Colonic mucosa (tissue), 4 donors: ENCODE results near the gene HSPA1A. TPM values are rescaled to one million over a fixed set of nuclear protein-coding genes. Genes with fewer than 3 reads are reported as not detected.
"Not testable (repeated sequence)": the region's sequence is repeated elsewhere in the genome, so short reads cannot be mapped to it uniquely, and the experiment has no call there.

Experiments
- DNase-seq: peaks from one replicate; pipeline ENCODE4 v3.0.0-alpha.2; 2020
- H3K27ac ChIP-seq: fragments of 200-600 bp; one replicate; pipeline ENCODE4 v1.8.0; 2021
- H3K27me3 ChIP-seq: fragments of 200-600 bp; one replicate; pipeline ENCODE4 v1.8.0; 2021
- H3K36me3 ChIP-seq: fragments of 200-600 bp; one replicate; pipeline ENCODE4 v1.8.0; 2021
- H3K4me1 ChIP-seq: fragments of 200-600 bp; one replicate; pipeline ENCODE4 v1.8.0; 2021; ENCODE audit warnings: mild to moderate bottlenecking
- H3K4me3 ChIP-seq: fragments of 200-600 bp; one replicate; pipeline ENCODE4 v1.8.0; 2021
- H3K9ac ChIP-seq, 2 donors: one replicate each; pipeline ENCODE4 v1.7.0; 2013; ENCODE audit warnings: control low read depth in 2 of 2, low read depth in 2 of 2, low read length in 2 of 2
- H3K9me3 ChIP-seq: fragments of 200-600 bp; one replicate; pipeline ENCODE4 v1.8.0; 2021
- CTCF ChIP-seq: fragments of 200-600 bp; IDR thresholded peaks from one replicate; pipeline ENCODE4 v1.8.0; 2022; ENCODE audit warnings: antibody characterized with exemption, mild to moderate bottlenecking
- intact Hi-C: fragments of 100-400 bp; cut with DNase I; formaldehyde crosslinking; loops from one replicate; pipeline ENCODE4 v1.14.1; 2022
- total RNA-seq, 2 donors: library from RNA; stranded (reverse); fragmentation: NEBNext Ultra II Directional in 1 of 2; extraction: Animal tissue kit (Norgen Biotek cat#: 25700) in 1 of 2; gene quantifications; one replicate each; pipeline ENCODE4 v1.2.1, GENCODE V29; 2021
- donor health status: healthy.
- donor health status: DM: no; HTN: no; CAD: no.
- donor health status: DM: no; HTN: no; CAD: no.

The HSPA1A gene
- total RNA-seq, 2 donors from 2014 or later: 248 to 397 TPM

- no peaks in the 10 kb centered on the region for H3K9me3 ChIP-seq
- no peak overlapping the region for H3K27ac ChIP-seq
- no peak for TF ChIP-seq CTCF
- DNase-seq: no peak
- H3K4me1 ChIP-seq: no peaks in the 10 kb centered on the region
- intact Hi-C loops: no loop called here
- H3K27me3 ChIP-seq: no peaks in the 10 kb centered on the region
- no peaks in the 10 kb centered on the region for H3K36me3 ChIP-seq
- no peak overlapping the region for H3K9ac ChIP-seq
- H3K4me3 ChIP-seq: no peak overlapping the region
These were observed 3.7 kb upstream of the HSPA1A start for GRCh38 chr6:31811645-31812044.

- no peak for TF ChIP-seq CTCF
- H3K9ac ChIP-seq: peak overlapping the region; percentile 31 to 75
- intact Hi-C loops: no loop called here
- no peak for DNase-seq
- no peaks in the 10 kb centered on the region for H3K9me3 ChIP-seq
- no peaks in the 10 kb centered on the region for H3K36me3 ChIP-seq
- peak overlapping the region; percentile 100 for H3K27ac ChIP-seq
- no peaks in the 10 kb centered on the region for H3K27me3 ChIP-seq
- H3K4me1 ChIP-seq: no peaks in the 10 kb centered on the region
- no peak overlapping the region for H3K4me3 ChIP-seq
These were observed 1.9 kb upstream of the HSPA1A start for GRCh38 chr6:31813465-31813849.

GRCh38 chr6:31814677-31815024 lies 692 bp upstream of the HSPA1A start:
- H3K27ac ChIP-seq: peak overlapping the region; percentile 100

GRCh38 chr6:31817133-31817928 lies 2.0 kb downstream of the HSPA1A start:
- peak overlapping the region; percentile 36 for H3K4me3 ChIP-seq
- peak; percentile 61 for DNase-seq
- H3K9me3 ChIP-seq, H3K27me3 ChIP-seq, H3K4me1 ChIP-seq, H3K36me3 ChIP-seq, intact Hi-C loops: not testable (repeated sequence)
- H3K9ac ChIP-seq: peak overlapping the region; percentile 16 to 70
- peak overlapping the region; percentile 80 for H3K27ac ChIP-seq

More at GRCh38 chr6:31814677-31815024, 692 bp upstream of the HSPA1A start:
- Histone ChIP-seq H3K9me3 (no peaks in the 10 kb centered on the region), H3K4me1 (peaks cover 6% of the 10 kb centered on the region), H3K27me3 (no peaks in the 10 kb centered on the region), H3K9ac (peak overlapping the region; percentile 31 to 83), H3K36me3 (no peaks in the 10 kb centered on the region), H3K4me3 (peak overlapping the region; percentile 47)
- intact Hi-C loops: no loop called here
- no peak for TF ChIP-seq CTCF
- DNase-seq: peak; percentile 98

GRCh38 chr6:31817929-31818511 lies 2.7 kb downstream of the HSPA1A start:
- H3K4me1 ChIP-seq, H3K36me3 ChIP-seq, H3K9me3 ChIP-seq, intact Hi-C loops, H3K27me3 ChIP-seq: not testable (repeated sequence)
- DNase-seq: peak; percentile 64
- Histone ChIP-seq H3K4me3 (peak overlapping the region; percentile 36), H3K9ac (peak overlapping the region in 1 of 2 donors; percentile 58), H3K27ac (peak overlapping the region; percentile 80)

- no peak overlapping the region for H3K9ac ChIP-seq
- DNase-seq: peak; percentile 46
- no peaks in the 10 kb centered on the region for H3K9me3 ChIP-seq
- H3K4me3 ChIP-seq: no peak overlapping the region
- H3K27ac ChIP-seq: peak overlapping the region; percentile 99
- peaks cover 7% of the 10 kb centered on the region for H3K4me1 ChIP-seq
- no peaks in the 10 kb centered on the region for H3K36me3 ChIP-seq
- no peaks in the 10 kb centered on the region for H3K27me3 ChIP-seq
- TF ChIP-seq CTCF: no peak
- intact Hi-C loops: no loop called here
These were observed 4.5 kb downstream of the HSPA1A start for GRCh38 chr6:31819871-31820299.

GRCh38 chr6:31820399-31820798 lies 5.1 kb downstream of the HSPA1A start:
- H3K4me1 ChIP-seq, intact Hi-C loops, H3K36me3 ChIP-seq, DNase-seq, H3K27me3 ChIP-seq, H3K4me3 ChIP-seq, H3K9me3 ChIP-seq, H3K9ac ChIP-seq: not testable (repeated sequence)
- peak overlapping the region; percentile 99 for H3K27ac ChIP-seq
